Measurements from ENCODE around the gene GM2A.
A peak's percentile ranks its signal among the peaks of the same experiment; 100 is the strongest.

GM2A gene

DNA sequence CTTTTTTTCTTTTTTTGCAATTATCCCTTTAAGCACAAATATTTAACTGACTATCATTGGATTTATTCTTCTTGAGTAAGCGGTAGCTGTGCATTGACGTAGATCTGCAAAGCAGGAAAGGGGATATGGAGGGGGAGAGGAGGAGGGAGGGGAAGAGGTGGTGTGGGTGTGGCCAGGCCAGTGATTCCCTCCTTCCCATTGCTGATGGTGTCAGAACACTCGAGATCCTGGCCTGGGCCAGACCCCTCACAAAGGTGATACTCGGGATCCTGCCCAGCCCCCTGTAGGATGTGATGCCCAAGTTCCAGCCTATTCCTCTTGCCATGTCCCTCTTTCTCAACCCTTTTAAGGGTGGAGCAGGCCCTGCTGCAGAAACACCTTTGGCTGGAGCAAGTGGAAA, 40.6 kb downstream of the GM2A start:
- Histone ChIP-seq H3K18ac (ENCODE audit: low read length) (no peak overlapping the region), H3K36me3 (ENCODE audit: control insufficient read depth in 1 of 2, insufficient read depth in 2 of 2, low read length in 2 of 2) (no peaks in the 10 kb centered on the region), H3K4me3 (ENCODE audit: low read depth, low read length) (no peak overlapping the region), H3K27ac (ENCODE audit: low read depth, low read length) (no peak overlapping the region), H3K79me2 (ENCODE audit: control insufficient read depth, insufficient read depth, low read length, poor library complexity) (no peaks in the 10 kb centered on the region), H4K12ac (ENCODE audit: low read depth, low read length) (no peak overlapping the region), H2BK12ac (ENCODE audit: low read length) (no peak overlapping the region), H2BK5ac (ENCODE audit: low read depth, low read length, poor library complexity) (no peak overlapping the region), H3K4me2 (ENCODE audit: low read length) (no peak overlapping the region), H3K9ac (ENCODE audit: low read length) (no peak overlapping the region), H3K14ac (ENCODE audit: low read length) (no peak overlapping the region), H4K8ac (ENCODE audit: low read depth, low read length) (no peak overlapping the region), H3K9me3 (ENCODE audit: insufficient read depth, low read depth, low read length) (no peaks in the 10 kb centered on the region), H3K79me1 (ENCODE audit: low read length) (no peaks in the 10 kb centered on the region), H3K4me1 (ENCODE audit: control insufficient read depth in 1 of 2, insufficient read depth in 2 of 2, low read length in 2 of 2) (no peaks in the 10 kb centered on the region), H3K23ac (ENCODE audit: low read length) (no peak overlapping the region), H2AK5ac (ENCODE audit: low read length) (no peak overlapping the region), H4K91ac (ENCODE audit: low read depth, low read length) (no peak overlapping the region), H3K27me3 (ENCODE audit: insufficient read depth, low read length) (no peaks in the 10 kb centered on the region), H2AFZ (ENCODE audit: insufficient read depth, low read length, poor library complexity) (no peak overlapping the region), H2BK120ac (ENCODE audit: insufficient read depth, low read length, poor library complexity) (no peak overlapping the region), H3K4ac (ENCODE audit: low read depth, low read length) (no peak overlapping the region)
- DNase-seq, result no peak
- no CpG with 5 or more reads among the region's 4 CpGs for WGBS (ENCODE audit: extremely low coverage, insufficient coverage, insufficient read length)

DNA sequence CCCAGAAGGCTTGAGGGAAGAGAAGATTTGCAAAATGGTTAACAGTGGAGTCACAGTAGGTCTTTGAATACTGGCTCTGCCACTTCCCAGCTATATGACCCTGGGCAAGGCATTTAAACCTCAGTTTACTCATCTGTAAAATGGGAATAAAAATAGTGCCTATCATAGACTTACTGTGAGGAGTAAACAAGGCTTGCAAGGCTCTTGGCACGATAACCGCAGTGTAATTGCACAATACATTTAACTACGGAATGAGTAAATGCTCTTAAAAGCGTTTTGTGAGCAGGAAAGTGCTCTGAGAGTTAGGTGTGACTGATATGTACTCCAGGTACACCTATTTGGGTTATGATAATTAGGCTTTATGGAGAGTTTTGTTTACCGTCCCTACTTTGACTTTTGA, 42.2 kb downstream of the GM2A start:
- Histone ChIP-seq H3K36me3 (ENCODE audit: control insufficient read depth in 1 of 2, insufficient read depth in 2 of 2, low read length in 2 of 2) (no peaks in the 10 kb centered on the region), H2BK12ac (ENCODE audit: low read length) (no peak overlapping the region), H3K4ac (ENCODE audit: low read depth, low read length) (no peak overlapping the region), H3K14ac (ENCODE audit: low read length) (no peak overlapping the region), H4K91ac (ENCODE audit: low read depth, low read length) (no peak overlapping the region), H2AFZ (ENCODE audit: insufficient read depth, low read length, poor library complexity) (no peak overlapping the region), H2BK5ac (ENCODE audit: low read depth, low read length, poor library complexity) (no peak overlapping the region), H3K4me2 (ENCODE audit: low read length) (no peak overlapping the region), H3K9ac (ENCODE audit: low read length) (no peak overlapping the region), H2AK5ac (ENCODE audit: low read length) (no peak overlapping the region), H3K18ac (ENCODE audit: low read length) (no peak overlapping the region), H4K8ac (ENCODE audit: low read depth, low read length) (no peak overlapping the region), H3K9me3 (ENCODE audit: insufficient read depth, low read depth, low read length) (no peaks in the 10 kb centered on the region), H3K4me3 (ENCODE audit: low read depth, low read length) (no peak overlapping the region), H3K27ac (ENCODE audit: low read depth, low read length) (no peak overlapping the region), H3K79me2 (ENCODE audit: control insufficient read depth, insufficient read depth, low read length, poor library complexity) (no peaks in the 10 kb centered on the region), H3K79me1 (ENCODE audit: low read length) (no peaks in the 10 kb centered on the region), H3K23ac (ENCODE audit: low read length) (no peak overlapping the region), H2BK120ac (ENCODE audit: insufficient read depth, low read length, poor library complexity) (no peak overlapping the region), H4K12ac (ENCODE audit: low read depth, low read length) (no peak overlapping the region), H3K27me3 (ENCODE audit: insufficient read depth, low read length) (no peaks in the 10 kb centered on the region), H3K4me1 (ENCODE audit: control insufficient read depth in 1 of 2, insufficient read depth in 2 of 2, low read length in 2 of 2) (no peaks in the 10 kb centered on the region)
- WGBS (ENCODE audit: extremely low coverage, insufficient coverage, insufficient read length), result no CpG with 5 or more reads among the region's 5 CpGs
- peak in 1 of 2 donors; percentile 29 for DNase-seq

DNA sequence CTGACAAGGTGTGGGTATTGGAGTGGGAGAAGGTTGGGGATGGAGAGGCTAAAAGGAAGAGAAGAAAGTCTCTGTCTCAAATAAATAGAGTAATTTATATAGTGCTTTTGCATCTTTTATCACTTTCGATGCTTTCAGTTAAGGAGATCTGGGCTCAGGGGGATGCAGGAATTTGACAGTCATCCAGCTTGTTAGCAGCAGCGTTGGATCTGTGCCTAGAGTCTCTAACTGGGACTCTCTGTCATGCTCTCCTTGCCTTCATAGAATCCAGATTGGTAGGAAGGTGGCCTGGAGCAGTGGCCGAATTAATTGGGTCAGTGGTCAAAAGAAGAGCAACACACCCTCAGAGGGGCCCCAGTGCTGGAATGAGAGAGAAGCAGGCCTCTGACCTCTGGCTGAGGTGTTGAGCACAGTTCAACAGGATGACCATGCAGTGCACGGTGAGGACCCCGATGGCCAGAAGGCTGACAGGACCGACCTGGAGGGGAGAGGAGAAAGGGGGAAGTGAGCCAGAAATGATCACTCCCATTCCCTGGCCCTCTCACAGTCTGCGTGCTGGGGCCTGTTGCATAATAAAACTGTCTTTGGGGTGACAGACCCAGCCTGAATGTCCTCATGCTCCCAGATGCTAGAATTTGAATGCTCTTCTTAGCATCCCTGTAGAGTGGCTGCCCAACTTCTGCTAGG, 42.9 kb downstream of the GM2A start:
- H3K4me2 ChIP-seq (ENCODE audit: low read length), result no peak overlapping the region
- no peak overlapping the region for H3K4ac ChIP-seq (ENCODE audit: low read depth, low read length)
- H4K8ac ChIP-seq (ENCODE audit: low read depth, low read length), result no peak overlapping the region
- H2AK5ac ChIP-seq (ENCODE audit: low read length), result no peak overlapping the region
- H3K23ac ChIP-seq (ENCODE audit: low read length), result no peak overlapping the region
- no peak overlapping the region for H3K4me3 ChIP-seq (ENCODE audit: low read depth, low read length)
- H3K79me2 ChIP-seq (ENCODE audit: control insufficient read depth, insufficient read depth, low read length, poor library complexity), result no peaks in the 10 kb centered on the region
- H3K27me3 ChIP-seq (ENCODE audit: insufficient read depth, low read length), result no peaks in the 10 kb centered on the region
- H3K4me1 ChIP-seq (ENCODE audit: control insufficient read depth in 1 of 2, insufficient read depth in 2 of 2, low read length in 2 of 2), result no peaks in the 10 kb centered on the region
- no peak overlapping the region for H4K12ac ChIP-seq (ENCODE audit: low read depth, low read length)
- H3K9me3 ChIP-seq (ENCODE audit: insufficient read depth, low read depth, low read length), result no peaks in the 10 kb centered on the region
- no peak overlapping the region for H4K91ac ChIP-seq (ENCODE audit: low read depth, low read length)
- H2BK120ac ChIP-seq (ENCODE audit: insufficient read depth, low read length, poor library complexity), result no peak overlapping the region
- H3K18ac ChIP-seq (ENCODE audit: low read length), result no peak overlapping the region
- H2BK12ac ChIP-seq (ENCODE audit: low read length), result no peak overlapping the region
- H3K14ac ChIP-seq (ENCODE audit: low read length), result no peak overlapping the region
- H2BK5ac ChIP-seq (ENCODE audit: low read depth, low read length, poor library complexity), result no peak overlapping the region
- H3K9ac ChIP-seq (ENCODE audit: low read length), result no peak overlapping the region
- WGBS (ENCODE audit: extremely low coverage, insufficient coverage, insufficient read length), result no CpG with 5 or more reads among the region's 7 CpGs
- no peak for DNase-seq
- H3K27ac ChIP-seq (ENCODE audit: low read depth, low read length), result no peak overlapping the region
- no peak overlapping the region for H2AFZ ChIP-seq (ENCODE audit: insufficient read depth, low read length, poor library complexity)
- no peaks in the 10 kb centered on the region for H3K79me1 ChIP-seq (ENCODE audit: low read length)
- H3K36me3 ChIP-seq (ENCODE audit: control insufficient read depth in 1 of 2, insufficient read depth in 2 of 2, low read length in 2 of 2), result no peaks in the 10 kb centered on the region

DNA sequence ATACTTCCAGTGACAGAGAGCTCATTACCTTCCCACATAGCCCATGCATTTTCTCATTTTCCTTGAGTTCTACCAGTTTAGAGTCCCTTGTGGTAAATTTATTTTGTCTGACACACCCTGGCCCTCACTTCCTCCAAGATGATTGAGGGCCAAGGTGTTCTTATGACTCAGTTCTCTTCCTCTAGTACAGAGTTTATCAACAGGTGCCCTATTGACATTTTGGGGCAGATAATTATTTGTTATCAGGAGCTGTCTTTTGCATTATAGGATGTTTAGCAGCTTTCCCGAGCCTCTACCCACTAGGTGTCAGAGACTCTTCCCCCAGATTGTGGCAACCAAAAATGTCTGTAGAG, 43.5 kb downstream of the GM2A start:
- no peak overlapping the region for H3K4me2 ChIP-seq (ENCODE audit: low read length)
- no CpG with 5 or more reads among the region's 1 CpG for WGBS (ENCODE audit: extremely low coverage, insufficient coverage, insufficient read length)
- H2AK5ac ChIP-seq (ENCODE audit: low read length), result no peak overlapping the region
- no peak overlapping the region for H3K18ac ChIP-seq (ENCODE audit: low read length)
- no peaks in the 10 kb centered on the region for H3K79me1 ChIP-seq (ENCODE audit: low read length)
- no peak overlapping the region for H4K8ac ChIP-seq (ENCODE audit: low read depth, low read length)
- H3K14ac ChIP-seq (ENCODE audit: low read length), result no peak overlapping the region
- no peaks in the 10 kb centered on the region for H3K79me2 ChIP-seq (ENCODE audit: control insufficient read depth, insufficient read depth, low read length, poor library complexity)
- no peak overlapping the region for H2BK5ac ChIP-seq (ENCODE audit: low read depth, low read length, poor library complexity)
- no peaks in the 10 kb centered on the region for H3K27me3 ChIP-seq (ENCODE audit: insufficient read depth, low read length)
- no peak overlapping the region for H2BK12ac ChIP-seq (ENCODE audit: low read length)
- no peaks in the 10 kb centered on the region for H3K36me3 ChIP-seq (ENCODE audit: control insufficient read depth in 1 of 2, insufficient read depth in 2 of 2, low read length in 2 of 2)
- no peak for DNase-seq
- H3K9me3 ChIP-seq (ENCODE audit: insufficient read depth, low read depth, low read length), result no peaks in the 10 kb centered on the region
- H3K23ac ChIP-seq (ENCODE audit: low read length), result no peak overlapping the region
- H3K27ac ChIP-seq (ENCODE audit: low read depth, low read length), result no peak overlapping the region
- no peak overlapping the region for H2AFZ ChIP-seq (ENCODE audit: insufficient read depth, low read length, poor library complexity)
- H4K12ac ChIP-seq (ENCODE audit: low read depth, low read length), result no peak overlapping the region
- H2BK120ac ChIP-seq (ENCODE audit: insufficient read depth, low read length, poor library complexity), result no peak overlapping the region
- H4K91ac ChIP-seq (ENCODE audit: low read depth, low read length), result no peak overlapping the region
- peaks cover 3 to 4% of the 10 kb centered on the region in 2 experiments for H3K4me1 ChIP-seq (ENCODE audit: control insufficient read depth in 1 of 2, insufficient read depth in 2 of 2, low read length in 2 of 2)
- H3K4me3 ChIP-seq (ENCODE audit: low read depth, low read length), result no peak overlapping the region
- H3K4ac ChIP-seq (ENCODE audit: low read depth, low read length), result no peak overlapping the region
- H3K9ac ChIP-seq (ENCODE audit: low read length), result no peak overlapping the region

Data from trophoblast cell (in vitro differentiated cells and primary cell).